Measurements from ENCODE around the gene C1orf226.

GRCh38 chr1:162381383-162381782 lies at the start of gene C1orf226:
- TF ChIP-seq HDAC2 (IDR thresholded peaks at IDR 0.05) (no peak), CTCF (IDR thresholded peaks at IDR 0.05 in 2 of 3, conservative IDR thresholded peaks at IDR 0.05 in 1 of 3; ENCODE audit: control insufficient read depth in 2 of 3, extremely low read depth in 1 of 3, insufficient read depth in 1 of 3, low read depth in 3 of 3, low read length in 3 of 3) (no peak), POLR2AphosphoS5 (IDR thresholded peaks at IDR 0.05; ENCODE audit: low read length) (no peak), MYC (IDR thresholded peaks at IDR 0.05; ENCODE audit: insufficient read depth, insufficient read length, insufficient replicate concordance, low read length, severe bottlenecking) (no peak), SUZ12 (IDR thresholded peaks at IDR 0.05; ENCODE audit: unreplicated experiment) (no peak)
